LHCN-M2 (cell line): ENCODE measurements around the gene PRKG1. TPM values are rescaled to one million over a fixed set of nuclear protein-coding genes. Genes with fewer than 3 reads are reported as not detected.
A peak's percentile ranks its signal among the peaks of the same experiment; 100 is the strongest.

Experiments used
- DNase-seq: peaks from one replicate; pipeline ENCODE4 v3.0.0-alpha.2; 2012; ENCODE audit warnings: low read depth
- total RNA-seq: library from RNA; depleted of rRNA; stranded (reverse); fragments of >200 nt; gene quantifications from 2 replicates; pipeline ENCODE4 v1.2.3, GENCODE V29; 2014

The PRKG1 gene
- total RNA-seq, 1 experiment from 2014 or later: 6.4 TPM

DNA sequence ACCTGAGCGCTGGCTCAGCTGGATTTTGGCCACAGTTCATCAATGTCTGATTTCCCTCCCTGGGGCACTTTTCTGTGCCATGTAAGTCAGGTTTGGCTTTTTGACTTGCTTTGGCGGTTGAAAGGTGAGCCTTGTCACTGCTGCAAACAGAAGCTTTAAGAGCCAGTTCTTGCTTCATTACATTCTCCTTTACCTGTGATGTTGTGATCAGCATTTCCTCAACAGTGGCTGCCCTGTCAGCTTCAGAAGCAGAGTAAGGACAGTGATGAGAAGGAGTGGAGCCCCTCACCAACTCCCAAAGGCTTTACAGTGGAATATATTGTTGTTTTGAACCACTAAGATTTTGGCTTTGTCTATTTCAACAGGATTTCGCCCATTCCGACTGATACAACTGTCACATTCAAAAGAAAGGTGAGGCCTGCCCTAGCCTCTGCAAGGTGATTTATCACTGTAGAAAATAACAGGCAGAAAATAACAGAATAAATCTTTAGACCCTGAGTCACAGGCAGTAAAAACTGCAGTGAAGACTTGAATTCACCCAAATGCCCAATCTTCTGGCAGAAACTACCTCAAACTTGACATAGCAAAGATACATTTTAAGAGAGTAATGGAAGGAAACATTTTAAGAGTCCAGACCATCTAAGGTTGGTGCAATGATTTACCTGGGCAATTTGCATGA lies 1226.5 kb downstream of the PRKG1 start:
- DNase-seq: no peak

DNA sequence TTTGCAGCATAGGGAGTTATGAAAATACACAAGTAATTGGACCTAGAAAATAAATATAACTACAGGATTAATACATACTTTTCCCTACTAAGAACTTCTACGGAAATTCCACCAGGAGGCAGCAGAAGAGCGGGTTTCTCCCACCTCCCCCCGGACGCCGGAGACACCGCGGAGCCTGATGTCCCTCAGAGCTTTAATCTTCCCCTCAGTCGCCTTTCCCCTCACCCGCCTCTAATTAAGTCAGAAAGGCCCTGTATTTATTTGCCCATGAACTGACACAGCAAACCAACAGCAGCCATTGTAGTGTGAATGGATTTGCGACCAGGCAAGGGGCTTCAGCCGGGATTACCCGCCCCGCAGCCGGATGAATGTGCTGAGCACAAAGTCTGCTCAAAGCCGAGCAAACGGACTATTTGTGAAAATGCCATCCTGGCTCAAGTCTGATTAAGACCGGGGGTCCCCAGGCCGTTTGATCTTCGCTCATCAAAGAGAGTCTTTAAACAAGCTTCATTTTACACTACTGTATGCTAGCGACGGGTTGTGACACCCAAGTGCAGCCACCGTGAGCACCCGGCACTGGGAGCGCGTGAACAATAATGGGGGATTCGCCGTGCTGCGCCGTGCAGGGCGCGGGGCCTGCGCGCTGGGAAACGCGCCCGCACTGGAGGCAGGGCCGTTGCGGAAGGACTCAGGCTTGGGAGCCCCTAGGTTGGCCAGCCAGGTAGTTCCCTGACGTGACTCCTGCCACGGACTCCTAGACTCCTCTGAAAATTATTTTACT lies 1234.2 kb downstream of the PRKG1 start:
- DNase-seq: peak; percentile 67

GRCh38 chr10:52312942-52313255 lies 1238.6 kb downstream of the PRKG1 start:
- no peak for DNase-seq

GRCh38 chr10:52313256-52313932 lies 1239.1 kb downstream of the PRKG1 start:
- no peak for DNase-seq

- peak; percentile 82 for DNase-seq
Measured at GRCh38 chr10:52313933-52314821, 1239.9 kb downstream of the PRKG1 start, which contains the start of gene DKK1. Gene DKK1 (plus strand): TSS chr10:52314281. CDS start chr10:52314435, 154 bp downstream.

DNA sequence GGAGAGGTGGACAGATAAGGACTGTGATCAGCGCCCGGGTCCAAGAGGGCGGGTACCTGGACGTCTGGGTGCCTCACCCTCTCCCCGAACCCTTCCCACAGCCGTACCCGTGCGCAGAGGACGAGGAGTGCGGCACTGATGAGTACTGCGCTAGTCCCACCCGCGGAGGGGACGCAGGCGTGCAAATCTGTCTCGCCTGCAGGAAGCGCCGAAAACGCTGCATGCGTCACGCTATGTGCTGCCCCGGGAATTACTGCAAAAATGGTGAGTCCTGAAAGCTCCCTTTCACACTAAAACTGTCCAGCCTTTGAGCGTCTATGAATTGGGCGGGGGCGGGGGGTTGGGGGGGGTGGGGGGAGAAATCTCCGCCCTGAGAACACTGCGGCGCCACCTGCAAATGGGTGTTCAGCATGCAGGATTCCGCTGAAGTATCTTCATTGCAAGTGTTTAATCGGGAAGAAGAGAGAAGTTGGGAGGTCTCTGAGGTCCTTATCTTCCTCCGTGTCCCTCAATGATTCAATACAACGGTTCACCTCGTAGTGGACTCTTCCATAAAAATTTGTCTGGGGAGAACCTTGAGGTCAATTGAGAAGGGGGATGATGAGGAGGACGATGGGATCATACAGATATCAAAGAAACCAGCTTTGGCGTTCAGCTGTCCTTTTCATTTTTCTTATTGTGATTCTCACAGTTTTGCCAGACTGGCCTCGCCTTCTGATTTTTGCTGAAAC lies 1240.7 kb downstream of the PRKG1 start:
- DNase-seq: peak; percentile 64

DNA sequence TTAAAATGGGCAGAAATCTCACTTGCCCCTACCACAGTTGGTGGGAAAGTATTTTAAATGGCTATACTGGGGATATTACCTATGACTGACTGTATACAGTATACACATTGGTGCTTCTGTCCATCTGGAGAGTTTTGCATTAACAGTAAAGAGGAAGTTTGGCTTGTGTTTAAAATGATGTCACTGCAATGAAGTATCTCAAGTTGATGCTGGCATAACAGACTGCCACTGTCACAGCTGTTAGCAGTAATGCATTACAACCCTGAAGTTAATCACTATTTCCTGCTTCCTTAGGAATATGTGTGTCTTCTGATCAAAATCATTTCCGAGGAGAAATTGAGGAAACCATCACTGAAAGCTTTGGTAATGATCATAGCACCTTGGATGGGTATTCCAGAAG lies 1241.7 kb downstream of the PRKG1 start:
- peak; percentile 51 for DNase-seq

DNA sequence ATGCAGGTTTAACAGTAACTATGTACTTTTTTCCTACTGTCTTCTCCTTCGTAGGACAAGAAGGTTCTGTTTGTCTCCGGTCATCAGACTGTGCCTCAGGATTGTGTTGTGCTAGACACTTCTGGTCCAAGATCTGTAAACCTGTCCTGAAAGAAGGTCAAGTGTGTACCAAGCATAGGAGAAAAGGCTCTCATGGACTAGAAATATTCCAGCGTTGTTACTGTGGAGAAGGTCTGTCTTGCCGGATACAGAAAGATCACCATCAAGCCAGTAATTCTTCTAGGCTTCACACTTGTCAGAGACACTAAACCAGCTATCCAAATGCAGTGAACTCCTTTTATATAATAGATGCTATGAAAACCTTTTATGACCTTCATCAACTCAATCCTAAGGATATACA lies 1242.2 kb downstream of the PRKG1 start:
- no peak for DNase-seq

DNA sequence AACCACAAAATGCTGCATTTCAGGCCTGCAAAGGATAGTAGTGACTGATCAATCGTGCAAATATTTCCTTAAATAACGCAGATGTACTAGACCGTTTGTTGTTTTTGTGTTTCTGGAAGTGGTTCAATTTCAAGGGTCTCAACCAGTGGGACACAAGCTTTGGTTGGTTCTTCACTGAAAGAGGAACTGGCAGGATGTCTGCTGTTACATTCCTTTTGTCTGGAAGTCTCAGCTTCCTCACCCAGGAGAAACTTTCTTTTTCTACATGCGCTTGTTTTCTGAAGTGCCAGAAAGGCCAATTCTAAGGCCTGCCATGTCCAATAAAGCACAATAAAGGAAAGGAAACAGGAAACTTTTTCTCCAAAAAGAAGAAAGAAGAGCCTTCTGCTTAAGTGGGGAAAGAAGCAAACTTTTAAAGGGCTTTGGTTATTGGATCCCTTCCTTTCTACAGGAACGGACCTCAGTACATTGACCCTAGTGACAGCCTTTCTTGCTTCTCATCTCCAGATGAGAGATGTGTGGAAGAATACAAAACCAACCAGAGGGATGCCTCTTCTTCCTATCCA lies 1243.9 kb downstream of the PRKG1 start:
- peak; percentile 63 for DNase-seq

- DNase-seq: peak; percentile 96
Measured at GRCh38 chr10:52318822-52319464, 1244.7 kb downstream of the PRKG1 start.

- no peak for DNase-seq
Measured at GRCh38 chr10:52319926-52320325, 1245.6 kb downstream of the PRKG1 start.

GRCh38 chr10:52322323-52322722 lies 1248.0 kb downstream of the PRKG1 start:
- no peak for DNase-seq

GRCh38 chr10:52322936-52323335 lies 1248.6 kb downstream of the PRKG1 start:
- DNase-seq: no peak

- DNase-seq: no peak
Measured at GRCh38 chr10:52326382-52326781, 1252.1 kb downstream of the PRKG1 start.

GRCh38 chr10:52331638-52332364 lies 1257.5 kb downstream of the PRKG1 start:
- DNase-seq: no peak

GRCh38 chr10:52332815-52333214 lies 1258.5 kb downstream of the PRKG1 start:
- no peak for DNase-seq

DNA sequence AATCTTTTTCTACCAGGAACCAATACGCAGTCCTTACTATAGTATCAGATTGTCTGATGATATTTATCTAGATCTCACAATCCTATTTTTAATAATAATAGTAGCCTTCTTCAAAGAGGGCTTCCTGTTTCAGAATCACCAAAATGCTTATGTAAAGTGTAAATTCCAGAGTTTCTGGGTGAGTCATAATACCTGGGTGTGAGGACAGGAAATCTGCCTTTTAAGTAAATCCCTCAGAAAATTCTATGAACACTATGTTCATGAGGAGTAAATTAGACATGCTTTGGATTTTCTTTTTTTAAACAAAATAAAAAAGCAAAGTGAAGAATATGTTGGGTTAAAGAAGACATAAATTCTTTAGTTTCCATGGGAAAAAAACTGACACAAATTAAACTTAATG lies 1260.3 kb downstream of the PRKG1 start:
- no peak for DNase-seq

DNA sequence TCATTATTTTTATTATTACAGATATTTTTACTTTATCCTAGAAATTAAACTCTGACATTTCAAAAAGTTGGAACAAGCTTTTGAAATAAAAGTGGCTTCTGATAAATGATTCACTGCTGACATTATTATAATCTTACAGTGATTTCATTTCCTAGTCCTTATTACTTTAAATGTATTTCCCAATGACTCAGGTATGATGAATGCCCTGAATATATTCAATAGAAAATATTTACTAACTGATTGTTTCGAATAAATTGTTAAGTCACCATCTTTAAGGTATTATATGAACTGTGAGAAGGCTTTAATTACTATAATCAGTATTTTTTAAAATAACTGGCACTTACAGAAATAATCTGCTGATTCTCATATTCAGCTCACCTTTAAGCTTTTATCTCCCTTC lies 1261.4 kb downstream of the PRKG1 start:
- DNase-seq: no peak

DNA sequence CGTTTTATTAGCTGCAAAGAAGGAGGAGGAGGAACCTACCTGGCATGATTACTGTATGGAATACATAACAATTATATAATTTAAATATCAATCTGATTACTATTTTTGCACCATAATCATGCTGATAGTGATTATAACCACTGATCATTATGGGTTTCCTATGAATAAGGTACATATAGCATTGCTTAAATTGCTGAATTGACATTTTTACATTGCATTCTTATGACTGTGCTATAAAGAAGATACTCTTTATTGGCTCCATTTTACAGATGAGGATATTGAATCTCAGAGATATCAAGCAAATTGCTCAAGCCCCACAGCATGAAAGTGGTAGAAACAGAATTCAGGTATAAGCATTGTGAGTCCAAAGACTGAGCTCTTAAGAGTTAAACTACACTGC lies 1262.9 kb downstream of the PRKG1 start:
- DNase-seq: no peak
